Ascending aorta (tissue), 2 donors: ENCODE results near the gene SLC25A29. TPM values are rescaled to one million over a fixed set of nuclear protein-coding genes. Genes with fewer than 3 reads are reported as not detected.

ENCODE experiments used
- DNase-seq, 2 donors: peaks; one replicate each; pipeline ENCODE4 v3.0.0-alpha.2; 2019; ENCODE audit warnings: low spot score in 2 of 2
- H3K27ac ChIP-seq, 2 donors: fragments of 200-600 bp; sonication (generic); one replicate each; pipeline ENCODE4 v1.5.1; 2016 to 2017; ENCODE audit warnings: mild to moderate bottlenecking in 1 of 2
- H3K27me3 ChIP-seq: fragments of 200-600 bp; sonication (generic); one replicate; pipeline ENCODE4 v1.5.1; 2017
- H3K36me3 ChIP-seq, 2 donors: fragments of 200-600 bp; sonication (generic); one replicate each; pipeline ENCODE4 v1.5.1; 2016
- H3K4me1 ChIP-seq, 2 donors: fragments of 200-600 bp; sonication (generic); one replicate each; pipeline ENCODE4 v1.5.1; 2016 to 2017; ENCODE audit warnings: mild to moderate bottlenecking in 1 of 2
- H3K4me3 ChIP-seq, 2 donors: fragments of 200-600 bp; sonication (generic); one replicate each; pipeline ENCODE4 v1.5.1; 2016 to 2017; ENCODE audit warnings: mild to moderate bottlenecking in 1 of 2
- H3K9me3 ChIP-seq, 2 donors: fragments of 200-600 bp; sonication (generic); one replicate each; pipeline ENCODE4 v1.5.1; 2016
- intact Hi-C: fragments of 100-400 bp; cut with DNase I; formaldehyde crosslinking; loops from one replicate; pipeline ENCODE4 v1.15.1; 2023
- total RNA-seq: library from RNA; depleted of rRNA; stranded (reverse); fragments of >200 nt; gene quantifications from one replicate; pipeline ENCODE4 v1.1.0, GENCODE V29; 2016
- TF ChIP-seq, protein P1 (sequence below), 3 experiments: fragments of 200-600 bp in 2 of 3; fragments of 450-650 bp in 1 of 3; sonication (generic) in 2 of 3; IDR thresholded peaks; one replicate each; pipeline ENCODE4 v1.5.1; 2016 to 2019; ENCODE audit warnings: antibody characterized with exemption in 3 of 3, mild to moderate bottlenecking in 1 of 3, moderate library complexity in 1 of 3

SLC25A29 gene
- total RNA-seq, 1 donor from 2014 or later: 193 TPM

DNA sequence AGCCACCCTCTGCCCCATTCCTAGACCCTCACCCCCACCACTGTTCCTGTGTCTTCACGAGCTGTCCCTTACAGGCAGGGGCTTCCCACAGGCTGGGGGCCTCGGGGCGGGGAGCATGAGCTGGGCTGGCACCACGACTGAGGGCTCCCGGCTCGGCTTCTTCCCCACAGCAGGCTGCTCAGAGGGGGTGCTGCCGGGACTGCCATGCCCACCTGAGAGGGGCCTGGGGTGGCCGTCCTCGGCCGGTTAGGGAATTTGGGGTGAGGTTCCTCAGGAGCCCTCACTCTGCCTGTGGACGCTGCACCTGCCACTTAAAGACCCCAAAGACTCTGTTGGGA lies 23.7 kb upstream of the SLC25A29 start:
- no peak for DNase-seq
- Histone ChIP-seq H3K9me3 (no peaks in the 10 kb centered on the region), H3K4me1 (no peaks in the 10 kb centered on the region), H3K4me3 (no peak overlapping the region), H3K27me3 (no peaks in the 10 kb centered on the region), H3K27ac (no peak overlapping the region), H3K36me3 (peaks cover 4 to 9% of the 10 kb centered on the region in 2 donors)
- intact Hi-C loops: no loop called here
- TF ChIP-seq, protein P1, sequence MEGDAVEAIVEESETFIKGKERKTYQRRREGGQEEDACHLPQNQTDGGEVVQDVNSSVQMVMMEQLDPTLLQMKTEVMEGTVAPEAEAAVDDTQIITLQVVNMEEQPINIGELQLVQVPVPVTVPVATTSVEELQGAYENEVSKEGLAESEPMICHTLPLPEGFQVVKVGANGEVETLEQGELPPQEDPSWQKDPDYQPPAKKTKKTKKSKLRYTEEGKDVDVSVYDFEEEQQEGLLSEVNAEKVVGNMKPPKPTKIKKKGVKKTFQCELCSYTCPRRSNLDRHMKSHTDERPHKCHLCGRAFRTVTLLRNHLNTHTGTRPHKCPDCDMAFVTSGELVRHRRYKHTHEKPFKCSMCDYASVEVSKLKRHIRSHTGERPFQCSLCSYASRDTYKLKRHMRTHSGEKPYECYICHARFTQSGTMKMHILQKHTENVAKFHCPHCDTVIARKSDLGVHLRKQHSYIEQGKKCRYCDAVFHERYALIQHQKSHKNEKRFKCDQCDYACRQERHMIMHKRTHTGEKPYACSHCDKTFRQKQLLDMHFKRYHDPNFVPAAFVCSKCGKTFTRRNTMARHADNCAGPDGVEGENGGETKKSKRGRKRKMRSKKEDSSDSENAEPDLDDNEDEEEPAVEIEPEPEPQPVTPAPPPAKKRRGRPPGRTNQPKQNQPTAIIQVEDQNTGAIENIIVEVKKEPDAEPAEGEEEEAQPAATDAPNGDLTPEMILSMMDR (IDR thresholded peaks at IDR 0.05): no peak

DNA sequence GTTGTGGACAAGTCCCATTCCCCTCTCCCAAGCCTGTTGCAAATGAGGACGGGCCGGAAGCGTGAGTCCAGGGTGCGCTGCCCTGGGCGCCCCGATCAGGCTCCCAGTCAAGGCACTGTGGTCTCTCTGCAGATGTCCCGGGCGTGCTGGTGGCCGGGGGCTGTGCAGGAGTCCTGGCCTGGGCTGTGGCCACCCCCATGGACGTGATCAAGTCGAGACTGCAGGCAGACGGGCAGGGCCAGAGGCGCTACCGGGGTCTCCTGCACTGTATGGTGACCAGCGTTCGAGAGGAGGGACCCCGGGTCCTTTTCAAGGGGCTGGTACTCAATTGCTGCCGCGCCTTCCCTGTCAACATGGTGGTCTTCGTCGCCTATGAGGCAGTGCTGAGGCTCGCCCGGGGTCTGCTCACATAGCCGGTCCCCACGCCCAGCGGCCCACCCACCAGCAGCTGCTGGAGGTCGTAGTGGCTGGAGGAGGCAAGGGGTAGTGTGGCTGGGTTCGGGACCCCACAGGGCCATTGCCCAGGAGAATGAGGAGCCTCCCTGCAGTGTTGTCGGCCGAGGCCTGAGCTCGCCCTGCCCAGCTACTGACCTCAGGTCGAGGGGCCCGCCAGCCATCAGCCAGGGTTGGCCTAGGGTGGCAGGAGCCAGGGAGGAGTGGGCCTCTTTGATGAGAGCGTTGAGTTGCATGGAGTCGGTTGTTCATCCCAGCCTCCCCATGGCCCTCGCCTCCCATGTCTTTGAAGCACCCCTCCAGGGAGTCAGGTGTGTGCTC lies 23.2 kb upstream of the SLC25A29 start:
- H3K4me1 ChIP-seq: no peaks in the 10 kb centered on the region
- no peaks in the 10 kb centered on the region for H3K9me3 ChIP-seq
- H3K27ac ChIP-seq: no peak overlapping the region
- no peak overlapping the region for H3K4me3 ChIP-seq
- H3K27me3 ChIP-seq: no peaks in the 10 kb centered on the region
- TF ChIP-seq, protein P1 (IDR thresholded peaks at IDR 0.05): no peak
- DNase-seq: no peak
- intact Hi-C loops: no loop called here
- peaks cover 4% of the 10 kb centered on the region in 2 donors for H3K36me3 ChIP-seq

DNA sequence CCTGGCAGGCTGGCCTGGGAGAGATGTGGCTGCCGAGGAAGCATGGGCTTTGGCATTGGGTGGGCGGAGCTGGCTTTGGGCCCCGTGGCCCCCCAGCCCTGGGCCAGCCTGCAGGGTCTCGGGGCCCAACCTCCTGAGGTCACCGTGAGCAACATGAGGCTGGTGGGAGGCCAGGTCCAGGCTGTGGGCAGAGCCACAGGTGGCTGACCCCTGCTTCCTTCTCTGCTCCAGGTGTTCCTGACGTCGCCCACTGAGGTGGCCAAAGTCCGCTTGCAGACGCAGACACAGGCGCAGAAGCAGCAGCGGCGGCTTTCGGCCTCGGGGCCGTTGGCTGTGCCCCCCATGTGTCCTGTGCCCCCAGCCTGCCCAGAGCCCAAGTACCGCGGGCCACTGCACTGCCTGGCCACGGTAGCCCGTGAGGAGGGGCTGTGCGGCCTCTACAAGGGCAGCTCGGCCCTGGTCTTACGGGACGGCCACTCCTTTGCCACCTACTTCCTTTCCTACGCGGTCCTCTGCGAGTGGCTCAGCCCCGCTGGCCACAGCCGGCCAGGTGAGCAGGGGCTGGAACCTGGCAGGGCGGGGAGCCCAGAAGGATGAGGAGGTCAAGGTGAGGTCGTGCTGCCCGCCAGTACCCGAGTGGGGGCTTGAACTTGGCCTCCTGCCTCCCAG lies 22.4 kb upstream of the SLC25A29 start:
- no peak overlapping the region for H3K27ac ChIP-seq
- no peaks in the 10 kb centered on the region for H3K27me3 ChIP-seq
- H3K4me1 ChIP-seq: no peaks in the 10 kb centered on the region
- DNase-seq: no peak
- no peaks in the 10 kb centered on the region for H3K9me3 ChIP-seq
- TF ChIP-seq, protein P1 (IDR thresholded peaks at IDR 0.05): no peak
- no peak overlapping the region for H3K4me3 ChIP-seq
- intact Hi-C loops: no loop called here
- H3K36me3 ChIP-seq: peaks cover 0 to 1% of the 10 kb centered on the region in 2 donors

DNA sequence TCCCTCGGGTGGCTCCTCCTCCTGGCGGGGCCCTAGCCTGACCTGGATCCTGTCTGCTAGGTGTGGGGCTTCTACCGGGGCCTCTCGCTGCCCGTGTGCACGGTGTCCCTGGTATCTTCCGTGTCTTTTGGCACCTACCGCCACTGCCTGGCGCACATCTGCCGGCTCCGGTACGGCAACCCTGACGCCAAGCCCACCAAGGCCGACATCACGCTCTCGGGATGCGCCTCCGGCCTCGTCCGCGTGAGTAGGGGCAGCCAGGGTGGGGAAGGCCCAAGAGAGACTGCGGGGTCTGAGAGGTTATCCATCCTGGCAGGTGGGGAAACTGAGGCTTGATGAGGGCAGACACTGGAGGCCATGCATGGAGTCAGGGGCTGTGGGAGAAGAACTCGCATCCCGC lies 20.9 kb upstream of the SLC25A29 start:
- no peaks in the 10 kb centered on the region for H3K36me3 ChIP-seq
- H3K9me3 ChIP-seq: no peaks in the 10 kb centered on the region
- H3K27me3 ChIP-seq: no peaks in the 10 kb centered on the region
- no peaks in the 10 kb centered on the region for H3K4me1 ChIP-seq
- TF ChIP-seq, protein P1 (IDR thresholded peaks at IDR 0.05): no peak
- intact Hi-C loops: no loop called here
- DNase-seq: no peak
- H3K27ac ChIP-seq: no peak overlapping the region
- H3K4me3 ChIP-seq: no peak overlapping the region

DNA sequence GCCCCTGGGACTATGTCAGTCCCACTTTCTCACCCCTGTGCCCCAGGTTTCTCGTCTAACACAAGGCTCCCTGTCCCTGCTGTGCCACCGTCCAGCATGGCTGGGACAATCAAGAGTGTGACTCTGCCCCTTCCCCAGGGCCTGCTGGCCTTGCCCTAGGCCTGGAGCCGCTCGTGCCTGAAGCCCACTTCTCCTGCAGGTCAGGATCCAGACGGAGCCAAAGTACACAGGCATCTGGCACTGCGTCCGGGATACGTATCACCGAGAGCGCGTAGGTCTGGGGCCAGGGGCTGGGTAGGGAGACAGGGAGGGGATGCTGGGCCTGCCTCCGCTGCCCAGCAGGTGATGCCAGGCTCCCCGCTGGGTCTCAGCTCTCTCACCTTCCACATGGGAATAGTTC lies 19.7 kb upstream of the SLC25A29 start:
- H3K36me3 ChIP-seq: no peaks in the 10 kb centered on the region
- intact Hi-C loops: no loop called here

More for the DNA sequence above, 19.7 kb upstream of the SLC25A29 start:
- no peak overlapping the region for H3K4me3 ChIP-seq
- no peaks in the 10 kb centered on the region for H3K9me3 ChIP-seq
- no peaks in the 10 kb centered on the region for H3K4me1 ChIP-seq
- no peaks in the 10 kb centered on the region for H3K27me3 ChIP-seq
- no peak for DNase-seq
- H3K27ac ChIP-seq: no peak overlapping the region
- TF ChIP-seq, protein P1 (IDR thresholded peaks at IDR 0.05): no peak
